Chondrocyte (in vitro differentiated cells): ENCODE data around the gene RUNX2. TPM values are rescaled to one million over a fixed set of nuclear protein-coding genes. Genes with fewer than 3 reads are reported as not detected.

ENCODE experiments used
- DNase-seq: peaks from one replicate; pipeline ENCODE4 v3.0.0; 2021; ENCODE audit warnings: mixed read lengths, low spot score
- H3K27ac Mint-ChIP-seq: one replicate; pipeline ENCODE4 v1.8.0; 2021; ENCODE audit warnings: mild to moderate bottlenecking, moderate library complexity, mixed read lengths; ENCODE audit not compliant: unreplicated experiment
- H3K27me3 Mint-ChIP-seq: 2 replicates; pipeline ENCODE4 v1.8.0; 2021; ENCODE audit warnings: low read depth, mixed read lengths
- H3K36me3 Mint-ChIP-seq: 2 replicates; pipeline ENCODE4 v1.8.0; 2021; ENCODE audit warnings: low read depth, mixed read lengths
- H3K4me1 Mint-ChIP-seq: 2 replicates; pipeline ENCODE4 v1.8.0; 2021; ENCODE audit warnings: low read depth, mild to moderate bottlenecking, mixed read lengths
- H3K4me3 Mint-ChIP-seq: one replicate; pipeline ENCODE4 v1.8.0; 2021; ENCODE audit warnings: mild to moderate bottlenecking, moderate library complexity, mixed read lengths; ENCODE audit not compliant: unreplicated experiment
- H3K9me3 Mint-ChIP-seq: 2 replicates; pipeline ENCODE4 v1.8.0; 2021; ENCODE audit warnings: low read depth, mixed read lengths
- total RNA-seq: library from RNA; stranded (reverse); gene quantifications from 3 replicates; pipeline ENCODE4 v1.2.1, GENCODE V29; 2021
- TF ChIP-seq, protein P1 (sequence below): fragments of 200-600 bp; sonication (generic); IDR thresholded peaks from 2 replicates; pipeline ENCODE4 v1.5.0; 2021; ENCODE audit warnings: antibody characterized with exemption, mild to moderate bottlenecking, moderate library complexity

The RUNX2 gene
- total RNA-seq, 1 donor from 2014 or later = 12.2 TPM

DNA sequence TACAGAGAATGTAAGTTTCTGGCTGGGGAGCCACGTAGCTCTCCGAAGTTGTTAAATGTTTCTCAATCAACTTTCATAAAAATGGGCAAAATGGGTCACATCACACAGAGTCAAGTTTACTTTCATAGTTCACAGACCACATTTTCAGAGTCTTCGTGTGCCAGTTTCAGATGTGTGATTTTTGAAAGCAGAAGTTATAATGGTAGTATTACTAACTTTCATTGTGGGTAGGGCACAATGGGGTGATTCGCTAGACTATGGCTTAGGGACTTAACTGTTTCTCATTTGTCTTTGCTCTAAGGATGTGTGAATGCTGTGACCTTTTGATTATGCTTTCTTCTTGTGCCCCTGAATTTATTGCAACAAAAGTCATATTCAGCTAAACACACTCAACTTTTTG lies 158.6 kb downstream of the RUNX2 start:
- H3K36me3 Mint-ChIP-seq = no peaks in the 10 kb centered on the region
- peaks cover 79% of the 10 kb centered on the region for H3K4me1 Mint-ChIP-seq
- DNase-seq = no peak
- peaks cover 3% of the 10 kb centered on the region for H3K9me3 Mint-ChIP-seq
- no peaks in the 10 kb centered on the region for H3K27me3 Mint-ChIP-seq
- no peak overlapping the region for H3K27ac Mint-ChIP-seq
- TF ChIP-seq, protein P1, sequence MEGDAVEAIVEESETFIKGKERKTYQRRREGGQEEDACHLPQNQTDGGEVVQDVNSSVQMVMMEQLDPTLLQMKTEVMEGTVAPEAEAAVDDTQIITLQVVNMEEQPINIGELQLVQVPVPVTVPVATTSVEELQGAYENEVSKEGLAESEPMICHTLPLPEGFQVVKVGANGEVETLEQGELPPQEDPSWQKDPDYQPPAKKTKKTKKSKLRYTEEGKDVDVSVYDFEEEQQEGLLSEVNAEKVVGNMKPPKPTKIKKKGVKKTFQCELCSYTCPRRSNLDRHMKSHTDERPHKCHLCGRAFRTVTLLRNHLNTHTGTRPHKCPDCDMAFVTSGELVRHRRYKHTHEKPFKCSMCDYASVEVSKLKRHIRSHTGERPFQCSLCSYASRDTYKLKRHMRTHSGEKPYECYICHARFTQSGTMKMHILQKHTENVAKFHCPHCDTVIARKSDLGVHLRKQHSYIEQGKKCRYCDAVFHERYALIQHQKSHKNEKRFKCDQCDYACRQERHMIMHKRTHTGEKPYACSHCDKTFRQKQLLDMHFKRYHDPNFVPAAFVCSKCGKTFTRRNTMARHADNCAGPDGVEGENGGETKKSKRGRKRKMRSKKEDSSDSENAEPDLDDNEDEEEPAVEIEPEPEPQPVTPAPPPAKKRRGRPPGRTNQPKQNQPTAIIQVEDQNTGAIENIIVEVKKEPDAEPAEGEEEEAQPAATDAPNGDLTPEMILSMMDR = no peak
- no peak overlapping the region for H3K4me3 Mint-ChIP-seq

DNA sequence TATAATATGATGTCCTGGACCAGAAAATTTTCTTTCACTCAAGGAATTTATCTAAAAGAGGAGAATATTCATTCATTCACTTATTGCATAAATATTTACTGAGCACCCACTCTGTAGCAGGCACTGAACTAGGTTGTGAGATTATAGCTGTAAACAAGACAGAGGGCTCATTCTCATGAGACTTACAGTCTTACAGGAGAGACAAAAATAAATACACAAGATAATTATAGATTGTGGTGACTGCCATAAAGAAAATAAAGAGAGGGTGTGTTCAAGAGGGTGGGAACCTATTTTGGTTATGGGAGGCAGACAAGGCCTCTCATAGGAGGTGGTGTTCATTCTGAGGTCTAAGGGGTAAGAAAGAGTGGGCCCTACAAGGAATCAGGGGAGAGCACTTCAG lies 159.5 kb downstream of the RUNX2 start:
- TF ChIP-seq, protein P1 = no peak
- H3K4me3 Mint-ChIP-seq = no peak overlapping the region
- DNase-seq = no peak
- peaks cover 74% of the 10 kb centered on the region for H3K4me1 Mint-ChIP-seq
- peaks cover 1% of the 10 kb centered on the region for H3K36me3 Mint-ChIP-seq
- H3K27ac Mint-ChIP-seq = peak overlapping the region; percentile 13
- no peaks in the 10 kb centered on the region for H3K27me3 Mint-ChIP-seq
- H3K9me3 Mint-ChIP-seq = peaks cover 3% of the 10 kb centered on the region

DNA sequence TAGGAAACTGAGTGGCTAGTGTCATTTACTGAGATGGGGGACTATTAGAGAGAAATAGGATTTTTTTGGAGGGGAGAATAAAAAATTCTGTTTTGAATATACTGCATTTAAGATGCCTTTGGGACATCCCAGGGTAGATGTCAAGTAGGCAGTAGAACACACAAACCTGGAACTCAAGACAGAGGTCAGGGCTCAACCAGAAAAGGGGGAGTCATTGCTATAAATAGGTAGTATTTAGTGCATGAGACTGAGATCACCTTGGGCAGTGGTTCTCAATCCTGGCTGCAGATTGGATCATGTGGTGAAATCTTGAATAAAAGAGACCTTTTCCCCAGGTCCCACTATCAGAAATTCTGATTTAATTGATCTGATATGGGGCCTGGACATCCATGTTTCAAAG lies 160.1 kb downstream of the RUNX2 start:
- Mint-ChIP-seq H3K9me3 (peaks cover 3% of the 10 kb centered on the region), H3K27ac (no peak overlapping the region), H3K27me3 (no peaks in the 10 kb centered on the region), H3K4me3 (no peak overlapping the region), H3K36me3 (peaks cover 1% of the 10 kb centered on the region), H3K4me1 (peaks cover 67% of the 10 kb centered on the region)
- TF ChIP-seq, protein P1 = no peak
- DNase-seq = no peak

DNA sequence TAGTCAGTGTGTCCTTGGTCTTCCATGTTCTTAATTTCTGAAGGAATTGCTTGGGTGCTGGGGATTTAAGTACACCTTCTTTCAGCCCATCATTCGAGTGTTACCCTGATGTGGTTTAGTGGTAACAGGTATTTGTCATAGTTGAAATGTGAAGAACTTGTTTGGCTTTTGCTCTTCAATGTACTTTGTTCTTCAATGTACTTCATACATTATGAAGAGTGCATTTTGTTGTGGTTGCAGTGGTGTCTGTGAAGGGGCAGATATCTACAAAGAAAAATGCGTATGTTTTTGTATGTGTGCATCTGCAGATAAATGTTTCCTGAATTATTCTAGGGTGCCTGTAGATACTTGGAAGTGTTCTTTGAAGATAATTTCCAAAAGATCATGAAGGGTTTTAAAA lies 160.8 kb downstream of the RUNX2 start:
- no peaks in the 10 kb centered on the region for H3K9me3 Mint-ChIP-seq
- no peak overlapping the region for H3K4me3 Mint-ChIP-seq
- H3K4me1 Mint-ChIP-seq = peaks cover 61% of the 10 kb centered on the region
- peaks cover 3% of the 10 kb centered on the region for H3K36me3 Mint-ChIP-seq
- H3K27ac Mint-ChIP-seq = no peak overlapping the region
- H3K27me3 Mint-ChIP-seq = no peaks in the 10 kb centered on the region
- DNase-seq = no peak
- TF ChIP-seq, protein P1 = no peak

DNA sequence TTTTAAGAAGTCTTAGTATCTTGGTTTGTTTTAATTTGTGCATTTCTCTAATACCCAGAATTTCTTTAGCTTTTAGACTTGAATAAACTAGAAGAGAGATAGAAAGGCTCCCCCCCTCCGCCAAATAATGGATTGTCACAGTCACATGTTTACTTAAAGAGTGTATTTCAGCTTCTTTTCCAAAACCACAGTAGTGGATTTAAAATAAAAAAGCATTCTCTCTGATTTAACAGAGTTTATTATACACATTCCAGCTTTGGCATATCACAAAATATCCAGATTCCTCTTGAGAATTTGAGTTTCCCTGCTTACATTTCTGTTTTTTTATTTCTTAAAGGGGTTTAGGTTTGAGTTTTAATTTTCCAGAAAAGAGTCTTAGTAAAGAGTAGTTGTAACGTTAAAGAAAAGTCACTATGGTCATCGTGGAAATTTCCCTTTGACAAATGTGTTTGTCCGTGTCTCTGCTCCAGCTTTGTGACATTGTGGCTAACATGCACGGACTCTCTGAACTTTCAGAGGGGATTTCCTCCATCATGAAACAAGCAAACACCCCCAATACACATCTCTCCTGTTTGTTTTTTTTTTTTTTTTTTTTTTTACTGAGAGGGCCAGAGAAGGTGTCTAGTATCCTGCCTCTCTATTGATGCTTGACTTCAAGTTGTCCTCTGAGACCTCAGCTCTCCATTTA lies 163.1 kb downstream of the RUNX2 start:
- Mint-ChIP-seq H3K36me3 (peaks cover 9% of the 10 kb centered on the region), H3K9me3 (no peaks in the 10 kb centered on the region), H3K4me1 (peaks cover 46% of the 10 kb centered on the region), H3K27ac (peak overlapping the region; percentile 92), H3K4me3 (no peak overlapping the region), H3K27me3 (no peaks in the 10 kb centered on the region)
- no peak for DNase-seq
- TF ChIP-seq, protein P1 = no peak
